HG03442 (cell line): ENCODE measurements around the gene APH1A.
"Not testable (repeated sequence)": the region's sequence is repeated elsewhere in the genome, so short reads cannot be mapped to it uniquely, and the experiment has no call there.

ENCODE experiments used
- ATAC-seq: cut with Tn5 transposase; IDR thresholded peaks from one replicate; pipeline ENCODE4 v1.9.1; 2021; ENCODE audit warnings: mild to moderate bottlenecking, moderate library complexity; ENCODE audit not compliant: unreplicated experiment

The APH1A gene

DNA sequence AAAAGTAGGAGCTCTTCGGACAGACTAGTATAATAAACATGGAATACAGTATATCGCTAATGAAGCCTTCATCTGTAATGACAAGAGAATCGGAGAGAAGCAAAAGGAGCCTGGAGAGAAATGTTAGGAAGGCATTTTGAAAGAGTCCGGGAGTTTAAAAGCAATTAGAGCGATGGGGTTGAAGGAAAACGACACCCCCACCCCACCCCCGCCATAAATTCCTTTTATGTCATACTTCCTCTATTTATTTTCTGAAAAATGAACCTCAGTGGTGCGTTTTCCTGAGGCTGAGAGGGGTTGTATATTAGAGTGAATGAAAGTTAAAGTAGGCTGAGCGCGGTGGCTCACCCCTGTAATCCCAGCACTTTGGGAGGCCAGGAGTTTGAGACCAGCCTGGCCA lies 635 bp upstream of the APH1A start:
- no peak for ATAC-seq

DNA sequence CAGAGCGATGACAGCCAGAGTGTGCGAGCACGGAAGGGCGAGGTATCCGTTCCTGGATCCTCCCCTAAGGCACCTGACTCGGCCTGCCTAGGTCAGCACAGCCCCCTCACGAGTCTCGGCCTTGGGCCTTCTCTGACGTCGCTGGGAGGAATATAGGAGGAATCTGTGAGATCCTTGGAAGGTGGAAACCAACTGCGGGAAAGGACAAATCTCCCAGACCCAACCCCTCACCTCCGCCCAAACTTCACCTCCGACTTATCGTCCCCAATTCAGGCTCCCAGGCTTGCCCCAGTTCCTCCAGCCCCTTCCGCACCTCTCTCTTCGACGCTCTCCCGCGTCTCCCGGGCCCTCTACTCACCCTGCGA lies 494 bp downstream of the APH1A start:
- ATAC-seq = no peak

DNA sequence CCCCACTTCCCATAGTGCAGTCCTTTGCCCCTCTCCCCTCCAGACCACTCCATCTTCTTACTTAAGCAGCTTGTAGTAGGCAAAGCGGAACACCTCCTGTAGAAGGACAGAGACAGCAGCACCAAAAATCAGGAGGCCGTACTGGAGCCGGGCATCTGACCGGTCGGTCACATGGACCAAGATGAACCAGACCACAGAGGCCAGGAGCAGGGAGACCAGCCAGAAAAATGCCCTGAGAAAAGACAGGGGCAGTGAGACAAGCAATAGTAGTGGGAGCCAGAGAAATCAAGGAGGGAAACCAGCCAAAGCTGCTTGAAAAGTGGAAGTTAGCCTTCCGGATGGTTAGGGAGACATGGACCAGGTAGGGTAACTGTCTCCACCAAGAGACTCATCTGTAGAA lies 920 bp downstream of the APH1A start:
- ATAC-seq = no peak

DNA sequence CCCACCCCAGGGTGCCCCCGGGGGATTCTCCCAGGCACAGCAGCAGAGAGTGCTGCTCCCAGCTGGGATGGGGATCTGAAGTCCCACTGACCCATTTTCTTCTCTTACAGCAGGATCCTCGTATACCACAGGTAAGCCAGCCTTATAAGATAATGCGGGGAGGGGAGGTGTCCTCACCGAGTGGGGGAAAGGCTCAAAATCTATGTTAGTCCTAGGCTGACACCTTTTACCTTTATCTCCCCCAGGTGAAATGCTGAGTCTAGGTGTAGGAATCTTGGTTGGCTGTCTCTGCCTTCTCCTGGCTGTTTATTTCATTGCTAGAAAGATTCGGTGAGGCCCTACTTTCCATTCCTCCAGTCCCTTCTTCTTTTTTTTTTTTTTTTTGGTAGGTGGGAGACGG lies 5.3 kb downstream of the APH1A start:
- no peak for ATAC-seq

DNA sequence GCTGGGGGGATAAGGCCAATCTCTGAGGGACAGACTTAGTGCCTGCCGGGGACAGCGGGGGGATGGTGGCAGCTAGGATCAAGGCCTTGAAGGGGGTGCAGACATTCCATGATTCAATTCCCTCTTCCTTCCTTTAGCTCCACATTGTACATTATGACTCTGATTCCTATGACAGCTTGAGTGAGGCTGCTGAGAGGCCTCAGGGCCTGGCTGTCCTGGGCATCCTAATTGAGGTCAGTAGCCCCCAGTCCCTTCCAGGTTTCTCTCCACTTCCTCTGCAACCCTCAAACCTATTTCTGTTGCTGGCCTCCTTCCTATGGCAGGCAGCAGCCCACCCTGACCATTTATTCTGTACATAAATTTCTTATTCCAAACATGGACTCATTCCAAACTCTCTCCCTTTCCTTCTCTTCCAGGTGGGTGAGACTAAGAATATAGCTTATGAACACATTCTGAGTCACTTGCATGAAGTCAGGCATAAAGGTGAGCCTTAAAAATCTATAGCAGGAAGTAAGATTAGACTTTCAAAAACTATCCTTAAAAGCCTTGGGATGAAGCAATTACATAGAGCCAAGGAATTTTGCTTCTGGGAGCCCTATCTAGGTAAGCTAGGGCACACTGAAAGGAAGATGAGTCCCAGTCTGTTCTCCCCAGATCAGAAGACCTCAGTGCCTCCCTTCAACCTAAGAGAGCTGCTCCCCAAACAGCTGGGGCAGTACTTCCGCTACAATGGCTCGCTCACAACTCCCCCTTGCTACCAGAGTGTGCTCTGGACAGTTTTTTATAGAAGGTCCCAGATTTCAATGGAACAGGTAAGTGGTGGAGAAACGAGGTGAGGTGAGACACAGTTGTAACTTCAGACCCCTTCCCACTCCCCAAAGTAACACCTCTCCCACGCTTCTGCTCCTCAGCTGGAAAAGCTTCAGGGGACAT lies 6.2 kb downstream of the APH1A start:
- ATAC-seq = no peak

DNA sequence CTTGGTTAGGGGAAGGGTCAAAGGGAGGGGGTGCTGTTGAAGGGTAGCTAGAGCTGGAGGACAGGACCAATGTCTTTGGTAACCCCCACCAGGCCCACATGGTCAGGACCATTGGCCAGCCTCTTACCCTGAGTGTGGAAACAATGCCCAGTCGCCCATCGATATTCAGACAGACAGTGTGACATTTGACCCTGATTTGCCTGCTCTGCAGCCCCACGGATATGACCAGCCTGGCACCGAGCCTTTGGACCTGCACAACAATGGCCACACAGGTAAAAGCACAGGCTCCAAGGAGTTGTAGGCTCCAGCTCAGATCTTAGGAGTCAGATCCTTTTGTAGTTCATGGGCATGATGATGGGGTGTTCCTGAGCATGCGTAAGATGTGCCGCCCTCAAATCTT lies 7.4 kb downstream of the APH1A start:
- ATAC-seq = no peak

DNA sequence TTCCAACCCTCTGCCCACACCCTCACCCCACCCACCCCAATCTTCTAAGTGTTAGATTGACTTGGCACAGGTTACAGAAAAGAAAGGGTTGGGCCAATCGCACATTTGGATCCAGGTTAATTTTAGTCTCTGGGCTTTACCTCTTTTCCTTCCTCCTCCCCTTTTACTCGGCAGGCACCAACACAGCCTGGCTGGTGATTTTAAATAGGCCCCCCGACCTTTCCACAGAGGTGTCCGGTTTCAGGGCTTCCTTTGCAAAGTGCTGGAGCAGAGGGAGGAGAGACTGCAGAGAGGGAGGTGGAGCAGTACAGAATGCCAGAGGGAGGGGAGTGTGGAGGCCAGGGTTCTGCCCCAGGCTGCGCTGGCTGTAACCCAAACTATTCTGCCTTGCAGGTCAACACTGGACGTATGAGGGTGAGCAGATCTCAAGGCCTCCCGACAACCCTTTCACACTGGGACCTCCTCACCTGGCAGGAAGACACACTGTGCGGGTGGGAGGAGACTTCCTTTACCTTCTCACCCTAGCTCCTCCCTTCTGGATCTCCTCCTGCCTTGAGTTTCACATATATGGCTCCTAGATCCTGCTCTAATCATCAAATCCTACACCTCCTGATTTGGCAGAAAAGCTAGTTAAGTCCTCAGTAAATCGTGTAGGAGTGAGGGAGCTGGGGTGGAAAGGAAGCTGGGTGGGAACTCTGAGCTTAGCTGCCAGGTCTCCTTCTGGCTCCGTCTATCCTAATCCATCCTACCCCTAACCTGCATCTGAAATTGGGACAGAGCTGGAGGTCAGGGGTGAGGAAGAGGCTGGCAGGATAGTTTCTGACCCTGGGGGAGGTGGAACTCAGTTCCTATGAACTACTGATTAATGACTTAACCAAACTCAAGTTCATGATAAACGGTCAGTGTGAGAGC lies 8.8 kb downstream of the APH1A start:
- no peak for ATAC-seq

DNA sequence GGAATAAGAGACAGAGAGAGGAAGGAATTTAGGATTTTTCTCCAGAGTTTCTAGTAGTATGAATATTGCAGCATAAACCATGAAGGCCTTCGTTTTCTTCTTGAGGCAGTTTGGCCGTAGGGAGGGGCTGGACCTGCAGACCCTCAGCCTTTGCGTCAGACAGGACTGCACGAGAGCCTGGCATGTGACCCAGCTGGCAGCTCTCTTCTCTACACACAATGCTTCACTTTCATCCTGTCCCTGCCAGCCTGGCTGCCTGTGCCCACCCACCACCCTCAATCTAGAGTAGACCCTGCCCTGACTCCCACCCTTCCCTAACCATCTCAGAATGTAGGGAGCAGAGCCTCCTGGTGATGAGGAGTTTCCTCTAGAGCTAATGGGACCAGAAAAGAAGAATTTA lies 9.6 kb downstream of the APH1A start:
- no peak for ATAC-seq

DNA sequence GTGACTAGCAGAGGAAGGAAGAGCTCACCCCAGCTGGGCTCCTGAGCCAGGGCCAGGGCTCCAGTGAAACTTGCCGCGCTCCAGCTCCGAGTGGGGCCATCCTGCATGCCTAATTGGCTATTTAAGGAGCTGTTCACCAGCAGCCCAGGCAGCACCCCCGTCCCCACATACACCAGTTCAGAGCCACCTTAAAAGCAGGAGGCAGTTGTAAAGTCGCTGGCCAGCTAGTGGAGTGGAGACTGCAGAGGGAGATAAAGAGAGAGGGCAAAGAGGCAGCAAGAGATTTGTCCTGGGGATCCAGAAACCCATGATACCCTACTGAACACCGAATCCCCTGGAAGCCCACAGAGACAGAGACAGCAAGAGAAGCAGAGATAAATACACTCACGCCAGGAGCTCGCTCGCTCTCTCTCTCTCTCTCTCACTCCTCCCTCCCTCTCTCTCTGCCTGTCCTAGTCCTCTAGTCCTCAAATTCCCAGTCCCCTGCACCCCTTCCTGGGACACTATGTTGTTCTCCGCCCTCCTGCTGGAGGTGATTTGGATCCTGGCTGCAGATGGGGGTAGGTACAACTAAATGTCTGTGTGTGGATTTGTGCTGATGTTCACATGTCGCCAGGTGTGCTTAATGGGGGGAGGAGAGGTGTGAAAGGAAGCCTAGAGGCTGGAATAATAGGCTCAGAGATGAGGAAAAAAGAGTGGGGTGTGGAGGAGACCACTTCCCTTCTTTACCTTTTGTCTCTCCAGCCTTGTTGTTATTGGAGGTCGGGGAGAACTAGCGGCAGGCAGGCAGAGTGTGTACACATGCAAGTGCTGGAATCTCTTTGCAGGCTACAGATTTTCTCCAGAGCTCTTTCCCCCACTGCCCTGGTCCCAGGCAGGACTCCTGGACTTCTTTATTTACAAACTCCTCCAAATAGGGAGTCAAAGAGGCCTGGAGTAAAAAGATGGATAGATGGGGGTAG lies 10.9 kb downstream of the APH1A start, which contains the start of gene CA14:
CA14 (plus strand) TSS at position 151 of the 962 bp plus-strand sequence; CDS start at position 506, 355 bp downstream.
- ATAC-seq = no peak

DNA sequence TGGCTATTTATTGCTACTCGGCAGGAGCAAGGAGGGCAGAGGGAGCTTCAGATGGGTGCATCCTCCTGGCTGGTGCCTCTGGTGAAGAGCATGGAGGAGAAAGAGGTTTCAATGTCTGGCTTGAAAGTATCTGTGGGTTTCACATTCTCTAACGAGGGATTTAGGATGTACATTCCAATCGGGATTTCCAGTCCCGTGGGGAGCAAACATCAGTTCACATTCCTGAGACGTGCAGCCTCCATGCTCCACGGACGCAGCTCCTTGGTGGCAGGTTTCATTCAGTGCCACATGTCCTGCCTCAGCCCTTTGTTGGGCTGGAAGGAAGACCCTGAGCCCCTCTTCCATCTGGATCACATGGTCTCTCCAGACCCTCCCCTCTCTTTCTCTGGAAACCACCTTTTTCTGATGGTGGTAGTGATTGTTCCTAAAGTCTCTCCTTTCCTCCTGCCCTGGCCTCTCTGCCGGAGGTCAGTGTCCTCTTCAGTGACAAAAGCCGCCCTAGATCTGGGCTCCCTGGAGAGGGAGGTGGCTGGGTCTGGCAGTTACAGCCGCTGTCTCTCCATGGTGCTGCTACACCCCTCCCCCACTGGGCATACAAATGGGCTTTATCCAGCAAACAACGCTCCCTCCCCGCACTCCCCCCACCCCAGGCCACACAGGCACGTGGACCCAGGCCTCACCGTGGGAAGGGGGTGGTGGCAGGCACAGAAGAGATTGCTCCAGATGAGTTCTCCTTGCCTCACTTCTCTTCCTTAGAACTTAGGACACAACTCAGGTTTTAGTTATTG lies 12.1 kb downstream of the APH1A start:
- no peak for ATAC-seq

DNA sequence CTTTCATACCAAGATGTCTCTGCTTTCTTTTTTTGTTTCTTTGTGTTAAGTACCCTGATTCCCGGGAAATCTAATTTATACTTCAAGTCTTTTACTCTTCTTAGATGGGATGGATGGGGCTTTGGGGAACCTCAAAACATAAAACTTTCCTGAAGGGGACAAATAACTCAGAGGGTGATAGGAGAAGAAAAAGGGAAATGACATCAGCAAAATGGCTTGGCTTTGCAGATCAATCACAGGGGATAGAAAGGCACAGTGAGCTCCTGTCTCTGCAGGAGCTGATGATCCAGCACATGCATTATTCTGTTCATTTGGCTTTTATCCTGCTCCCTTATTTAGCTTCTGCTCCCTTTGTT lies 12.6 kb downstream of the APH1A start:
- ATAC-seq = no peak

DNA sequence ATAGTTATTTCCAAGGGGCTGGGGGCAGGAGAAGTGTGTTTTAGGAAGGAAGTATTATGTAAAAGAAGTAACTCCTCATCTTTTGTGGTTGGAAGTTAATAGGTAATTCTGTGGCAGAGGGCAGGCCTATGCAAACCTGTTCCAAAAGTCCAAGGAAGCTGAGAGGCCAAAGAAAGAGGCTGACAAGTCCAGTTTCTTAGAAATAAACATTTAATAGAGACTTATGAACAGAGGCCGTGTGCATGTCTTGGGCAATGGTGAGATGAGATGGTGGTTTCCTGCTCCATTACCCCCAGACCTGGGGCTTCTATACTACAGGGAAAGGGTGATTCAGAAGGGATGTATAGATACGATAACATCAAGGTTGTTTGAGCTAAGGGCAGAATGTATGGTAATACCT lies 18.9 kb downstream of the APH1A start:
- ATAC-seq = no peak

DNA sequence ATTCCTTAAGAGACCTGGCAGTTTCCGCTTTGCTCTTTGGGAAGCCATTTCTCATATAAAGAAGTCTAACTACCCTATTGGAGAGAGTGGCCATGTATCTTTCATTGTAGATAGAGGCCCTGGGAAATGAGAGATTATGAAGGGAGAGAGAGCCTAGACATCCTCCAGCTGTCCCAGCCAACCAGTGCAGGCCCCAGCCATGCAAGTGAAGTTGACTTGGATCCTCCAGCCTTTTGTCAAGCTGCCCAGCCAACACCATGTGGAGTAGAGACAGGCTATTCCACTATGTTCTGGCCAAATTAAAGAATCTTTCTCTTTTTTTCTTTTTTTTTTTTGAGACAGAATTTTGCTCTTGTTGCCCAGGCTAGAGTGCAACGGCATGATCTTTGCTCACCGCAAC lies 25.8 kb downstream of the APH1A start:
- ATAC-seq = no peak

DNA sequence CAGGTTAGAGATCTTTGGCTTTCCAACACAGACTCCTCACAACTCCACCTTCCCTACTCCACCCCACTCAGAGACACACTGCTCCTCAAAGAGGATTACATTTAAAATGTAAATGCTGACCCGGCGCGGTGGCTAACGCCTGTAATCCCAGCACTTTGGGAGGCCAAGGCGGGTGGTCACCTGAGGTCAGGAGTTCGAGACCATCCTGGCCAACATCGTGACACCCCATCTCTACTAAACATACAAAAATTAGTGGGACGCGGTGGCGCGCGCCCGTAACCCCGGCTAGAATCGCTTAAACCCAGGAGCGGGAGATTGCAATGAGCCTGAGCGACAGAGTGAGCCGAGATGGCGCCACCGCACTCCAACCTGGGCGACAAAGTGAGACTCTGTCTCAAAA lies 31.1 kb downstream of the APH1A start:
- no peak for ATAC-seq

DNA sequence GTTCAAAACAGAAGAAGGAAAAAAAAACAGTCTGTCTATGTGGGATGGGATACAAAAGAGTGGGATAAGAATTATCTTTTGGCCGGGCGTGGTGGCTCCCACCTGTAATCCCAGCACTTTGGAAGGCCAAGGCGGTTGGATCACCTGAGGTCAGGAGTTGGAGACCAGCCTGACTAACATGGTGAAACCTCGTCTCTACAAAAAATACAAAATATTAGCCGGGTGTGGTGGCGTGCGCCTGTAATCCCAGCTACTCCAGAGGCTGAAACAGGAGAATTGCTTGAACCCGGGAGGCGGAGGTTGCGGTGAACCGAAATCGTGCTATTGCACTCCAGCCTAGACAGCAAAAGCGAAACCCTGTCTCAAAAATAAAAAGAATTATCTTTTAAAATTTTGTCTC lies 31.6 kb downstream of the APH1A start:
- ATAC-seq = not testable (repeated sequence)

DNA sequence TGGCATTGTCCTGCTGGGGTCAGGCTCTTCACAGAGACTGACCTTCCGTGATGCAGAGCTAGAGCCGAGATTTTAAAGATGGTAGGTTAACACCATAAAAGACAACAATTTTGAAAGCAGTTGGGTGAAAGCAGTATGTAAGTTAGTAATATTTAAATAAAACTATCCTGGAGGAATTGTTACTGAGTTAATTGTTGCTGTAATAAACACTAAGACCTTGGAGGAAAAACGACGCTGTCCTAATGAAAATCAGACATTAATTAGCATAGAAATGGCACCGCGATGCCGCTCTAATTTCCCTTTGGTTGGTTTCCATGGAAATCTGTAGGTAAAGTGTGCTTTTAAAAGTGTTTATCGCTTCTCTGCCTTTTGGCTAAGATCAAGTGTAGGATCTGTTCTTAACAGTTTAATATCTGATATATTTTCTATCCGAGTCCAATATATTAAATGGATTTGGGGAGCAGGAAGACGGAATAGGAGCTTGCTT lies 32.2 kb downstream of the APH1A start:
- no peak for ATAC-seq

DNA sequence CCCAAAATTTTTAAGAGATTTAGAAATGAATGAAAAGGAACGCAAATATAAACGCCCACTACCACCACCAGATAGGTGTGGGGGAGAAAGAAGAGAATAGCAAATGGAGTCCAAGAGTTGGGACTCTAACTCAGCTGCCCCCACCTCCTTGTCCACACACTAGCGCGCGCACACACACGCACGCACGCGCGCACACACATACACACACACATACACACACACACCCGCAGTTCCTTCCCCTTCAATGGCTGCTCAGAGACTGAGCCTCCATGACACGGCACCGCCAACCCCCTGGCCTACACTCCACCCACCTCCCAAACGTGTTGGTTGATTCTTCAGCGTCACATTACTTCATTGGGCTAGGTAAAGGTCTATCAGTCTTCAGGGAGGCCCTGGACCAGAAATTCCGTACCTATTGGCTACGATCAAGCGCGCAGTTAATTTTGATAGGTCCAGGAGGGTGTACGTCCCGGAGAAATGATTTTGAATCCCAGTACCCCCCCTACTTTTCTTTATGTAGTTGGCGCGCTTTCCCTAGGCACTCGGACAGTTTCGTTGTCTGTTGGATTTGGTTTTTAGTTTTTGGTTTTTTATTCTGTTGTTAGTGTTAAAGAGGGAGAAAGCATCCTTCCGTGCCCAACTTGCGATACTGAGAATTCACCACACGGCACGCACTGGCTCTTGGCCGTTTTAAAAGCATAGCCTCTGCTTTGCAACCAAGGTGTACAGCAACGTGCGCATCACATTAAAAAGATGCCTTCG lies 32.8 kb downstream of the APH1A start, which contains the start of gene ANP32E:
ANP32E (minus strand) TSS at position 261 of the 762 bp plus-strand sequence. CDS start 326 bp downstream, outside the sequence.
- ATAC-seq = peak; percentile 83

DNA sequence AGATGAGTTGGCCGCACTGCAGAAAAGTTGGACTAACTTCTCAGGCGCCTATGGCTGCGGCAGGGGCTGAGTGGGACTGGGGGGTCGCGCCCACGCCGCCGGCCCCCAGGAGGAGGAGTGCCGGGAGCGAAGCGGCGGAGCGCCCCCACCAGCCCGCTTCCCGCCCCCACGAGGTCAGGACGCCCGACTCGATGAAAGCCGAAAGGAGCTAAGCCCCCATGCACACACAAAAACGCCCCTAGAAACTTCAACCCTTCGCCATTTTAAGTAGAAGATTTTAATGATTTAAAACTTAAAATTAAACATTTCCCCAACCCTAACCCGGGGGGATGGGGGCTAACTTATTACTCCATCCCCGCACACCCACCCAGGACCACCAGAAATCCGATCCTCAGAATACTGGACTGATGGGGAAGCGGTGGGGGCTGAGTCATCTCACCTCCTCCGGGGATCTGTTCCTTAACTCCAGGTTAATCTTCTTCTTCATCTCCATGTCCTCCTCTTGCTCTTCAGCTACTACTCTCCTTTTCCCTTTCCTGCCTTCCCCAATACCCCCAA lies 33.4 kb downstream of the APH1A start:
- ATAC-seq = no peak
